ENCODE results near the gene PEX19.

The PEX19 gene

GRCh38 chr1:160322831-160323230 lies 37.9 kb upstream of the PEX19 start:
- no peak for DNase-seq (ENCODE audit: low read depth)
- no peak overlapping the region for H3K4me3 ChIP-seq (ENCODE audit: low read depth, low read length)
- TF ChIP-seq POLR2A (IDR thresholded peaks at IDR 0.05; ENCODE audit: extremely low read depth, insufficient read length) (no peak), MYC (IDR thresholded peaks at IDR 0.05; ENCODE audit: low read depth, low read length) (no peak), CTCF (IDR thresholded peaks at IDR 0.05; ENCODE audit: low read depth, low read length) (no peak), MAX (IDR thresholded peaks at IDR 0.05; ENCODE audit: low read depth, low read length) (no peak)

GRCh38 chr1:160315359-160315758 lies 30.4 kb upstream of the PEX19 start:
- DNase-seq (ENCODE audit: low read depth) = no peak
- TF ChIP-seq POLR2A (IDR thresholded peaks at IDR 0.05; ENCODE audit: extremely low read depth, insufficient read length) (no peak), MYC (IDR thresholded peaks at IDR 0.05; ENCODE audit: low read depth, low read length) (no peak), MAX (IDR thresholded peaks at IDR 0.05; ENCODE audit: low read depth, low read length) (no peak), CTCF (IDR thresholded peaks at IDR 0.05; ENCODE audit: low read depth, low read length) (no peak)
- no peak overlapping the region for H3K4me3 ChIP-seq (ENCODE audit: low read depth, low read length)

GRCh38 chr1:160309571-160309970 lies 24.6 kb upstream of the PEX19 start:
- no peak for DNase-seq (ENCODE audit: low read depth)
- H3K4me3 ChIP-seq (ENCODE audit: low read depth, low read length) = no peak overlapping the region
- no peak for TF ChIP-seq MAX (IDR thresholded peaks at IDR 0.05; ENCODE audit: low read depth, low read length)
- TF ChIP-seq CTCF (IDR thresholded peaks at IDR 0.05; ENCODE audit: low read depth, low read length) = no peak
- no peak for TF ChIP-seq MYC (IDR thresholded peaks at IDR 0.05; ENCODE audit: low read depth, low read length)
- TF ChIP-seq POLR2A (IDR thresholded peaks at IDR 0.05; ENCODE audit: extremely low read depth, insufficient read length) = no peak

GRCh38 chr1:160309185-160309557 lies 24.2 kb upstream of the PEX19 start:
- TF ChIP-seq MAX (IDR thresholded peaks at IDR 0.05; ENCODE audit: low read depth, low read length) (no peak), CTCF (IDR thresholded peaks at IDR 0.05; ENCODE audit: low read depth, low read length) (no peak), POLR2A (IDR thresholded peaks at IDR 0.05; ENCODE audit: extremely low read depth, insufficient read length) (no peak), MYC (IDR thresholded peaks at IDR 0.05; ENCODE audit: low read depth, low read length) (no peak)
- no peak for DNase-seq (ENCODE audit: low read depth)
- no peak overlapping the region for H3K4me3 ChIP-seq (ENCODE audit: low read depth, low read length)

GRCh38 chr1:160308451-160309184 lies 23.7 kb upstream of the PEX19 start:
- no peak overlapping the region for H3K4me3 ChIP-seq (ENCODE audit: low read depth, low read length)
- TF ChIP-seq POLR2A (IDR thresholded peaks at IDR 0.05; ENCODE audit: extremely low read depth, insufficient read length) = no peak
- TF ChIP-seq MAX (IDR thresholded peaks at IDR 0.05; ENCODE audit: low read depth, low read length) = no peak
- no peak for TF ChIP-seq CTCF (IDR thresholded peaks at IDR 0.05; ENCODE audit: low read depth, low read length)
- no peak for TF ChIP-seq MYC (IDR thresholded peaks at IDR 0.05; ENCODE audit: low read depth, low read length)
- no peak for DNase-seq (ENCODE audit: low read depth)
